Epithelial cell of proximal tubule (primary cell): ENCODE measurements around the gene VGLL4. TPM values are rescaled to one million over a fixed set of nuclear protein-coding genes. Genes with fewer than 3 reads are reported as not detected.

Source experiments
- DNase-seq: peaks from one replicate; pipeline ENCODE4 v3.0.0-alpha.2; 2011; ENCODE audit warnings: low read depth
- H3K4me3 ChIP-seq: 2 replicates; pipeline ENCODE4 v1.5.1; 2011; ENCODE audit warnings: low read depth, mild to moderate bottlenecking, low read length
- total RNA-seq: library from RNA; depleted of rRNA; stranded (reverse); fragments of >200 nt; gene quantifications from 2 replicates; pipeline ENCODE4 v1.2.3, GENCODE V29; 2015
- TF ChIP-seq, protein P1 (sequence below): conservative IDR thresholded peaks from 2 replicates; pipeline ENCODE4 v1.5.1; 2012; ENCODE audit warnings: low read depth, mild to moderate bottlenecking, low read length

The VGLL4 gene
- total RNA-seq, 1 donor from 2014 or later, result 52.4 TPM

DNA sequence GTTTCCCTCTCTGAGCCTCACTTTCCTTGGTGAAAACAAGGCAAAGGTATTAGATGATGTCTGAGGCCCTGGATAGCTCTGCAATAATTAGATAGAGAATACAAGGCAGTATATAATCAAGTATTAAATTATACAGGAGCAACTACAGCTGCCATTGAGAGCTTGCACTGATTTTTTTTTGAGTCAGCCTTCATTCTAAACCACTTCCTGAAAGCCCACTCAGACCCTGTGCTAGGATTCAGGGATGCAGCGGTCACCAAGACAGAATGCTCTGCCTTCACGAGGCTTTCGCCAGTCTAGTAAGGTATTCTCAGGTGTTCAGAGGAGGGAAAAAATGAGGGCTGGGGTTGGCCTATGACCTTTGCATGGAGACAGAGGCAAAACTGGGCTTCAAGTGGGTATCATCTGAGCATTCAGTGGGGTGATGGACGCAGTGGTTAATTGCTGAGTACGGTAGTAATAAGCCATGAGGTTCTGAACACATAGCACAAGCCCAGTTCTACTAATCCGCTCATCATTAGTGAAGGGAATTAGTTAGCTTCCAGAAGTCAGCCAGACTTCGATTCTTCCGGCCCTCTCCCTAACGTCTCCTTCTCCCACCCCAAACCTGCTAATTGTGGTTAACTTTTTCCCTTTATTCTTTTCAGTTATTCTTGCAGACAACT, 3.6 kb downstream of the VGLL4 start:
- DNase-seq, result no peak
- H3K4me3 ChIP-seq, result no peak overlapping the region
- TF ChIP-seq, protein P1, sequence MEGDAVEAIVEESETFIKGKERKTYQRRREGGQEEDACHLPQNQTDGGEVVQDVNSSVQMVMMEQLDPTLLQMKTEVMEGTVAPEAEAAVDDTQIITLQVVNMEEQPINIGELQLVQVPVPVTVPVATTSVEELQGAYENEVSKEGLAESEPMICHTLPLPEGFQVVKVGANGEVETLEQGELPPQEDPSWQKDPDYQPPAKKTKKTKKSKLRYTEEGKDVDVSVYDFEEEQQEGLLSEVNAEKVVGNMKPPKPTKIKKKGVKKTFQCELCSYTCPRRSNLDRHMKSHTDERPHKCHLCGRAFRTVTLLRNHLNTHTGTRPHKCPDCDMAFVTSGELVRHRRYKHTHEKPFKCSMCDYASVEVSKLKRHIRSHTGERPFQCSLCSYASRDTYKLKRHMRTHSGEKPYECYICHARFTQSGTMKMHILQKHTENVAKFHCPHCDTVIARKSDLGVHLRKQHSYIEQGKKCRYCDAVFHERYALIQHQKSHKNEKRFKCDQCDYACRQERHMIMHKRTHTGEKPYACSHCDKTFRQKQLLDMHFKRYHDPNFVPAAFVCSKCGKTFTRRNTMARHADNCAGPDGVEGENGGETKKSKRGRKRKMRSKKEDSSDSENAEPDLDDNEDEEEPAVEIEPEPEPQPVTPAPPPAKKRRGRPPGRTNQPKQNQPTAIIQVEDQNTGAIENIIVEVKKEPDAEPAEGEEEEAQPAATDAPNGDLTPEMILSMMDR, result no peak

DNA sequence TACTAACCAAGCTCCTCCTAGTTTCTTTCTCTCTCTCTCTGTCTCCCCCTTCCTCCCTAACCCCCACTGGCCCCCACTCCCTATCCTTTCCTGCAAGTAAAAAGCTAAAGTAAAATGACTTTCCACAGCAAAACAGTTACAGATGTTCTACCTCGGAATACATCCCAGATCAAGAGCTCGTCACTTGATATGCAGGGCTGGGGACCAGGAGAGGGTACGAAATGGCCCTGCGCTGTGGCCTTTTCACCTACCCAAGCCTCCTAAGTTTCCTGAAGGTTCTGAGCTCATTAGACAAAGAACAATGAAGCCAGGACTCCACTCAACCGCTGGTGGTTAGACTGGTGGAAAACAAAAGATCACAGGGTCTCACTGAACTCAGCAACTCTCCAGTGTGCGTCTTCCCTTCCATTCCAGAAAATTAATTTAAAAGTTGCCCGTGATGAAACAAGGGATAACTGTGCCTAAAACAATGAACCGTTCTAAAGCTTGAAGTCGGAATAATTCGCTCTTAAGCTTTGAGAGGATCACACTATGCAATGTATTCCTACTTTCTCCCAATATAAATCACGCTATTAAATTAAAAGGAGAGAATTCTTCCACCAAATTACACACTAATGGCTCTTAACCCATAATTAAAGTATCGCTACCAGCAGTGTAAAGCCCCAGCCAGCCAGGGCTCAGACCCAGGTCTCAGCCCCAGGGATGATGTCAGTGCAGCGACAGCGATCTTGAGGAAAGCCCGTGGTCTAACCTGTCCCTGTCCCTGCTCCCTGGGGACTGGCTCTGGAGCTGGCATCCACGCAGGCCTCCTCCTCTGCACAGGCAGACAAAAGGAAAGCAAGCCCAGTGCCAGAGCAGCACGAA, 5.0 kb downstream of the VGLL4 start:
- no peak overlapping the region for H3K4me3 ChIP-seq
- TF ChIP-seq, protein P1, result no peak
- no peak for DNase-seq

DNA sequence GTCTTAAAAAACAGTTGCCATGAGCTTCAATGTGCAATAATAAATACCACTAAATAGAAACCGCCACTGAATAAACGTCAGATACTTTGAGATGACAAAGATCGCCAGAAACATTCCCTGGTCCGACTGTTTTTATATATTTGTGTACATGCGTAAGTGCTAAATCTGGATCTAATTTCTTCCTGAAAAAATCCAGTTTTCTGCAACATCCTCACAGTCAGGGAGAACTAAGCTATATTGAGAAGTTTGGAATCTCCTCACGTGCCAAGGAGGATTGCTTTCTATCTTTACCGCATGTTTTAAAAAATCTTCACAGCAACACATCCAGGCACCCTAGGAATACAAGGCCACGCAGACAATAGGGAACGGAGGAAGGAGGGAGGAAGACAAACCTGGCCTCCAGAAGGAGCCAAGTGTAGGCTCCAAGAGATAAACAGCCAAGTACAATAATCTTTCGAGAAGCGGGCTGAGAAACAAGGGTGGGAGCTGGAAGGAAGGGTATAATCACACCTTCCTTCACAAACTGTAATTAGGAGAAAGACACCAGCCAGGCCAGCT, 5.7 kb downstream of the VGLL4 start:
- no peak overlapping the region for H3K4me3 ChIP-seq
- no peak for DNase-seq
- TF ChIP-seq, protein P1, result no peak

DNA sequence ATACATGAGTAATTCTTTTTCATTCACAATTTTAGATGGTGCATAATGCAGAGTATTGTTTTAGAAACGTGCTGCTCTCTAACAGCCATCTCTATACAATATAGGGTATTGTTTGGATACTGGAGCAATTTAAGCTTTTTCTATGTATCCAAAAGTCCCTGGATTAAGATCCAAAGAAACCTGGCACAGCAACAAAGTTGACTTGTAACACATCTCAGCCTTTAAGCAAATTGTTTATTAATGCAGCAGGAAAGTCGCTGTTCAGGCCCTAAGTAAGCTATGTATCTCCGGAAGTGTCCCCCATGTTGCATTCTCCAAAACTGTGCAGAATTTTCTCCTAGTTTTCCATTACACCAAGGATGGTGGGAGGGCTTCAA, 7.3 kb downstream of the VGLL4 start:
- TF ChIP-seq, protein P1, result no peak
- no peak overlapping the region for H3K4me3 ChIP-seq
- DNase-seq, result no peak

DNA sequence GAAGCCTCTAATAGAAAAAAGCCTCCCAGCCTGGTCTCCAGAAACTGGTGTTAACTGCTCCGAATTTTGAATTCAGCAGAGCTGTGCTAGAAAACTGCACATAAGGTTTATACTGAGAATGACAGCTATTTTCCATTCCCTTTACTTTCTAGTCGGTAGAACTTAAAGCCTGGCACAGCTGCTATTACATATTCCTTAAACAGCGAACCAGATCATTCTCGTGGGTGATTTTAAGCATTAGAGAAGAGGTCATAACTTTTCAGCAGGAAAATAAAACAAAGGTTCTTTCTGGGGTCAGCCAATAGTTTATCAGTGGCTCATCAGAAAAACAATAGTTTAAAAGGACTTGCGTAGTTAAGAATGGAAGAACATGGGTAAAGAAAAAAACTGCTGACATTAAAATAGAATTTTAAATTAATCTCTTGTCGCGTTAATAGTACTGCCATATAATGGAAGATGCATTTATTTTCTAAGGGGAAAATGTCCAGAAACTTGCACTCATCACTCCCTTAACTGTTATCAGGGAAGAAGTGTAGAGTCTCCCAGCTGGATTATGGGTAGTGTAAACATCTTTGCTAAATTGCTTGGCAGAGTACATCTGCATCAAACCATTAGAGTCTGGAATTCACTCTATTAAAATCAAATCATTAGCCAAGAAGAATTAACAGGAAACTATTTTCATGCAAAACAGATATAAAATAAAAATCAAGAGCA, 7.9 kb downstream of the VGLL4 start:
- TF ChIP-seq, protein P1, result no peak
- DNase-seq, result no peak
- H3K4me3 ChIP-seq, result no peak overlapping the region

DNA sequence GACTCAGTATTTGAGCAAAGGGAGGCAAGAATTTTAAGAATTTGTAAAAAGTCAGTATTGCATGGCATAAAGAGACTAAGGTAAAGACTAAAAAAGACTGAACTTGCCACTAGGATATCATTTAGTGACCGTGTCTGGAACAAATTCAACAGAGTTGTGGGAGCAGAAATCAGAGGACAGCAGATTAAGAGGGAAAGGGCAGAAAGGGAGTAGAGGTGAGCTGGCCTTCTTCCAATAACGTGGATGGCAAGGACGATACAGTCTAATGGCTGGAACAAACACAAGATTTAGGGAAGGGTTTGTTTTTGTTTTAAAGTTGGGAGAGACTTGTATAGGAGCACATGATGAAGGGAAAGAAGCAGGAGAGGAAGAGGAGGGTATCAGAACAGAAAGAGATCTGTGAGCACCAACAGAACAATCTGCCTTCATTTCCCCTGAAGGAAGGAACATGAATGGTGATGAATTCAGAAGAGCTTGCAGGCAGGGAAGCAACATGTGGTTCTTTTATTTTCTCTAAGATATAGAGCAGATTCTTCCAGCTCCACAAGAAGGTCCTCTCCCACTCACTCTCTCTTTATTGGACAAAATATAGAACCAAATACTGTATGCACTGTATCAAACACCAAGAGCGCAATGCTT, 8.6 kb downstream of the VGLL4 start:
- DNase-seq, result no peak
- no peak overlapping the region for H3K4me3 ChIP-seq
- TF ChIP-seq, protein P1, result no peak
